HUES64 (cell line): ENCODE results near the gene SPON1.

Source experiments
- H3K27ac ChIP-seq: 2 replicates; pipeline ENCODE4 v1.7.0; 2013; ENCODE audit warnings: low read depth, low read length, inconsistent platforms
- H3K27me3 ChIP-seq: 2 replicates; pipeline ENCODE4 v1.6.1; 2013; ENCODE audit warnings: mild to moderate bottlenecking, low read length; ENCODE audit not compliant: insufficient read depth
- H3K36me3 ChIP-seq: 2 replicates; pipeline ENCODE4 v1.6.1; 2013; ENCODE audit warnings: mild to moderate bottlenecking, low read length; ENCODE audit not compliant: insufficient read depth
- H3K4me1 ChIP-seq: 2 replicates; pipeline ENCODE4 v1.6.1; 2013; ENCODE audit warnings: mild to moderate bottlenecking, low read length, moderate library complexity; ENCODE audit not compliant: insufficient read depth
- H3K4me3 ChIP-seq: 2 replicates; pipeline ENCODE4 v1.5.1; 2013; ENCODE audit warnings: mild to moderate bottlenecking, low read length, moderate library complexity
- H3K9ac ChIP-seq: 2 replicates; pipeline ENCODE4 v1.6.1; 2013; ENCODE audit warnings: mild to moderate bottlenecking, low read depth, low read length
- H3K9me3 ChIP-seq: 2 replicates; pipeline ENCODE4 v1.6.1; 2013; ENCODE audit warnings: low read depth, low read length; ENCODE audit not compliant: insufficient read depth
- WGBS: fragments of 150-250, 120-280 bp; methylation state at CpG from one replicate; pipeline ENCODE4 v1.1.7; 2013; ENCODE audit warnings: missing lambda C conversion rate; 5-methylcytosine and 5-hydroxymethylcytosine counted together

SPON1 gene

DNA sequence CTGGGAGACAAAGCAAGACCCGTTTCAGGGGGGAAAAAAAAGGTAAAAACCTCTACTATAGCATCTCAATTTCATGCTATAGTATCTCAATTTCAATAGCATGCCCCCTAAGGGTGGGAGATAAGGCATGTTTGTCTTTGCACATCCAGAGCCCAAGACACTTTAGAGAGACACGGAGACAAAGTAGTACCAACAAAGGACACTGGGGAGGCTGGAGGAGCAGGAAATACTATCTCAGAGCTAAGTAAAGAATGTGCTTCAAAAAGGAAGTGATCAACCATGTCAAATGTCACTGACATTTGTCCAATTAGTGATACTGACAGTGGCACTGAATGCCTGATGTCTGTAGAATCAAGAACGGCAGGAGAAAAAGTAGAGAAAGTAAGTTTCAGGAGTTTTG lies 327.9 kb downstream of the SPON1 start:
- no peaks in the 10 kb centered on the region for H3K9me3 ChIP-seq
- no peaks in the 10 kb centered on the region for H3K27me3 ChIP-seq
- H3K36me3 ChIP-seq, result peaks cover 93% of the 10 kb centered on the region
- H3K9ac ChIP-seq, result no peak overlapping the region
- WGBS, result 81% methylated on average over 3 of the region's 3 CpGs
- no peak overlapping the region for H3K27ac ChIP-seq
- H3K4me1 ChIP-seq, result no peaks in the 10 kb centered on the region
- no peak overlapping the region for H3K4me3 ChIP-seq

DNA sequence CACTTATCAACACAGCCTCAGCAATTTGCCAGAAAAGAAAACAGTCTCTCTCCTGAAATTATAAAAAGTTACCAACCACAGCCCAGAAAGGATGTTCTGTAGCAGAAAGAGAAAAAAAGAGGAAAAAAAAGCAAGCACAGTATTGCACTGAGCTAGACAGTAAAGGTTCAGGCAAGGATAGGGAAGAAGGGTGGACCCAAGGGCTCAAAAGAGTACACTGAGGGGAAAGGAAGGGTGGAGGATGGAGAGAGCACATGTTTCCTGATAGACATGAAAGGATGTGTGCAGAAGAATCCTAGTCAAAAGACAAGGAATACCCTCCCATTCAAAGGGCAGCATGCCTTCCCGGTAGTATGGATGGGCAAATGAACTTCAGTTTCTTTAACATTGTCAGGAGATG lies 337.4 kb downstream of the SPON1 start:
- H3K27me3 ChIP-seq, result no peaks in the 10 kb centered on the region
- no peak overlapping the region for H3K27ac ChIP-seq
- no peaks in the 10 kb centered on the region for H3K9me3 ChIP-seq
- H3K4me1 ChIP-seq, result peaks cover 51% of the 10 kb centered on the region
- peaks cover 8% of the 10 kb centered on the region for H3K36me3 ChIP-seq
- no peak overlapping the region for H3K4me3 ChIP-seq
- 78% methylated on average over 1 of the region's 1 CpG for WGBS
- H3K9ac ChIP-seq, result no peak overlapping the region

- 0 out of 2 replicates have a peak overlapping the region, but pooled peaks have one; percentile 26 for H3K27ac ChIP-seq
- H3K9me3 ChIP-seq, result no peaks in the 10 kb centered on the region
- H3K27me3 ChIP-seq, result no peaks in the 10 kb centered on the region
- no peaks in the 10 kb centered on the region for H3K36me3 ChIP-seq
- no peak overlapping the region for H3K4me3 ChIP-seq
- 55% methylated on average over 3 of the region's 6 CpGs for whole genome bisulfite sequencing
- H3K9ac ChIP-seq, result no peak overlapping the region
- H3K4me1 ChIP-seq, result peaks cover 58% of the 10 kb centered on the region
Observed at GRCh38 chr11:14300661-14301304, 338.3 kb downstream of the SPON1 start.

GRCh38 chr11:14304601-14305000 lies 342.1 kb downstream of the SPON1 start:
- H3K27ac ChIP-seq, result no peak overlapping the region
- H3K9me3 ChIP-seq, result no peaks in the 10 kb centered on the region
- no peak overlapping the region for H3K9ac ChIP-seq
- H3K4me3 ChIP-seq, result no peak overlapping the region
- H3K36me3 ChIP-seq, result no peaks in the 10 kb centered on the region
- no peaks in the 10 kb centered on the region for H3K27me3 ChIP-seq
- peaks cover 58% of the 10 kb centered on the region for H3K4me1 ChIP-seq

- Histone ChIP-seq H3K9ac (no peak overlapping the region), H3K9me3 (no peaks in the 10 kb centered on the region), H3K4me1 (peaks cover 59% of the 10 kb centered on the region), H3K36me3 (no peaks in the 10 kb centered on the region), H3K27me3 (no peaks in the 10 kb centered on the region), H3K4me3 (no peak overlapping the region), H3K27ac (no peak overlapping the region)
- 97% methylated on average over 7 of the region's 7 CpGs for WGBS
Observed at GRCh38 chr11:14305649-14306048, 343.1 kb downstream of the SPON1 start.

- WGBS, result 95% methylated on average over 1 of the region's 1 CpG
- H3K4me3 ChIP-seq, result no peak overlapping the region
- H3K27me3 ChIP-seq, result no peaks in the 10 kb centered on the region
- no peak overlapping the region for H3K27ac ChIP-seq
- peaks cover 59% of the 10 kb centered on the region for H3K4me1 ChIP-seq
- no peaks in the 10 kb centered on the region for H3K9me3 ChIP-seq
- H3K36me3 ChIP-seq, result no peaks in the 10 kb centered on the region
- H3K9ac ChIP-seq, result no peak overlapping the region
Observed at GRCh38 chr11:14306481-14306880, 344.0 kb downstream of the SPON1 start.

- Histone ChIP-seq H3K4me3 (no peak overlapping the region), H3K27me3 (no peaks in the 10 kb centered on the region), H3K9me3 (no peaks in the 10 kb centered on the region), H3K9ac (no peak overlapping the region), H3K36me3 (no peaks in the 10 kb centered on the region), H3K4me1 (peaks cover 63% of the 10 kb centered on the region), H3K27ac (no peak overlapping the region)
- WGBS, result 100% methylated on average over 1 of the region's 5 CpGs
Observed at GRCh38 chr11:14308114-14308896, 345.8 kb downstream of the SPON1 start.

DNA sequence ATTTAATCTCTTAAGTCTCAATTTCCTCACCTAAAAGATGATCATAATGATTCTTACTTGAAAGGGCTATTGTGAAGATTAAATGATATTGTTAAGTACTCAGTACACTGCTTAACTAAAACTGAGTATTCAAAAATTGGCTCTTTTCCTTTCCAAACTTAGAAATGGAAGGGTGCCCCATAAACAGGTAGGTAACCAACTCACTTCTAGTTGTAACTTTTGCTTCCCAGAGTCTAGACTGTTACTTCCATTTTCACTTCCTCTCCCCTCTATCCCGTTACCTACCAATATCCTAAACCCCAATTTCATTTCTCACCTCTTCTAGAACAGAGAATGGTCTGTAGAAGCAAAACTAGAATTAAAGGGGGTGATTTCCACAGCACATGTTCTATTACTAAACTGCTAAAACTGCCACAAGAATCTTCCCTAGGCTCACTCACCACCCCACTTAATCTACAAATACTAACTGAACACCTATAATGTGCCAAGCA lies 346.4 kb downstream of the SPON1 start:
- peaks cover 63% of the 10 kb centered on the region for H3K4me1 ChIP-seq
- no peaks in the 10 kb centered on the region for H3K9me3 ChIP-seq
- H3K27me3 ChIP-seq, result no peaks in the 10 kb centered on the region
- no peak overlapping the region for H3K4me3 ChIP-seq
- 76% methylated on average over 1 of the region's 1 CpG for WGBS
- no peak overlapping the region for H3K9ac ChIP-seq
- no peaks in the 10 kb centered on the region for H3K36me3 ChIP-seq
- no peak overlapping the region for H3K27ac ChIP-seq

DNA sequence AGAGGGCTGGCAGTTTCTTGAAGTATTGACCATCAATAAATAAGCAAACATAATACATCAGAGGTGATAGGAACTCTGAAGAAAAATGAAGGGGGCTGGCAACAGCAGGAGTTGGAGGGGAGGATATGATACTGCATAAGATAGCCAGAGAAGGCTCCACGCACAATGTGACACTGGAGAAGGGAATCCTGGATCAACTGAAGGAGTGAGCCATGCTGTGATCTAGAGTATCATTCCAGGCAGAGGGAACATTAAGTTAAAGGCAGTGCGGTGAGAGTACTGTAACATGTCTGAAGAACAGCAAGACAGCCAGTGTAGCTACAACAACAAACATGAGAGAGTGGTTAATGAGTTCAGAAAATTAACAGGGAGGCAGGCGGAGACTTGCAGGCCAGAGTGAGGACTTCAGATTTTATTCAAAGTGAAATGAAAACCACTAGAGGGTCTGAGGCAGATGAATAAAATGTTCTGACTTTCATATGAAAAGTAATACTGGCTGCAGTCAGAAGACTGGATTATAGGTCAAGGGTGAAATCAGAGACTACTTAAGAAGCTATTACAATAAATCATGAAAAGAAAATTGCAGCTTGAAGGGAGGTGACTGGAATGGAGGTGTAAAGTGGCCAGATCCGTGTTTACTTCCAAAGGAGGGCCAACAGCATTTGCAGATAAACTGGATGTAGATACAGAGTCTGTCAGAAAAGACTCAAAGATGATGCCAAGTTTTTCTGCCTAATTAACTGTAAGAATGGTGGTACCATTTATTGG lies 347.1 kb downstream of the SPON1 start:
- Histone ChIP-seq H3K36me3 (no peaks in the 10 kb centered on the region), H3K4me1 (peaks cover 63% of the 10 kb centered on the region), H3K4me3 (no peak overlapping the region), H3K27me3 (no peaks in the 10 kb centered on the region), H3K27ac (no peak overlapping the region), H3K9ac (no peak overlapping the region), H3K9me3 (no peaks in the 10 kb centered on the region)
- 82% methylated on average over 4 of the region's 4 CpGs for WGBS

GRCh38 chr11:14310679-14311078 lies 348.2 kb downstream of the SPON1 start:
- no peaks in the 10 kb centered on the region for H3K9me3 ChIP-seq
- no peaks in the 10 kb centered on the region for H3K36me3 ChIP-seq
- WGBS, result 83% methylated on average over 1 of the region's 1 CpG
- no peak overlapping the region for H3K27ac ChIP-seq
- no peak overlapping the region for H3K4me3 ChIP-seq
- no peak overlapping the region for H3K9ac ChIP-seq
- no peaks in the 10 kb centered on the region for H3K27me3 ChIP-seq
- H3K4me1 ChIP-seq, result peaks cover 53% of the 10 kb centered on the region
